GM21717 (cell line): ENCODE measurements around the gene SERPINA12.

Experiments used
- ATAC-seq: cut with Tn5 transposase; IDR thresholded peaks from one replicate; pipeline ENCODE4 v1.9.1; 2021; ENCODE audit warnings: mild to moderate bottlenecking, moderate library complexity; ENCODE audit not compliant: unreplicated experiment

The SERPINA12 gene, protein sequence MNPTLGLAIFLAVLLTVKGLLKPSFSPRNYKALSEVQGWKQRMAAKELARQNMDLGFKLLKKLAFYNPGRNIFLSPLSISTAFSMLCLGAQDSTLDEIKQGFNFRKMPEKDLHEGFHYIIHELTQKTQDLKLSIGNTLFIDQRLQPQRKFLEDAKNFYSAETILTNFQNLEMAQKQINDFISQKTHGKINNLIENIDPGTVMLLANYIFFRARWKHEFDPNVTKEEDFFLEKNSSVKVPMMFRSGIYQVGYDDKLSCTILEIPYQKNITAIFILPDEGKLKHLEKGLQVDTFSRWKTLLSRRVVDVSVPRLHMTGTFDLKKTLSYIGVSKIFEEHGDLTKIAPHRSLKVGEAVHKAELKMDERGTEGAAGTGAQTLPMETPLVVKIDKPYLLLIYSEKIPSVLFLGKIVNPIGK

DNA sequence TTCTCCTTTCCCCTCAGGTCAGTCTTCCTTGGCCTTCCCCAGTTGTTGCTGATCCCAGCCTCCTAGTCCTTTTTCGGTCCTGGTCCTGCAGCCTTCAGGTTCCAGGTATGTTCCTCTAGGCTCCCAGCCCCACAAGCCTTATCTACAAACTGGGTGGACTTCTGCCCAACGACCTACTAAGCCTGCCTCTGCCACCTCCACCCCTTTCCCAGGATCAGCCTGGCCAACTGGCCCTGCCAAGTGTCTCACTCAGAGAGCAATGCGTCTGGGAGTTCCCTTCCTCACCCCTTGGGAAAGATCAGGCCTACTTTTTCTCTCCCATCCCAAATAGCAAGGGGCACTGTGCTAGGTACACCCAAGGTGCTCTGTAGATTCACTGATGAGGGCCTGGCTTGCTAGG lies at the start of gene SERPINA12:
Gene SERPINA12, minus strand, starts transcription at position 114 of the 400 bp plus-strand sequence. CDS start 11,072 bp downstream, outside the sequence.
- ATAC-seq, result no peak

DNA sequence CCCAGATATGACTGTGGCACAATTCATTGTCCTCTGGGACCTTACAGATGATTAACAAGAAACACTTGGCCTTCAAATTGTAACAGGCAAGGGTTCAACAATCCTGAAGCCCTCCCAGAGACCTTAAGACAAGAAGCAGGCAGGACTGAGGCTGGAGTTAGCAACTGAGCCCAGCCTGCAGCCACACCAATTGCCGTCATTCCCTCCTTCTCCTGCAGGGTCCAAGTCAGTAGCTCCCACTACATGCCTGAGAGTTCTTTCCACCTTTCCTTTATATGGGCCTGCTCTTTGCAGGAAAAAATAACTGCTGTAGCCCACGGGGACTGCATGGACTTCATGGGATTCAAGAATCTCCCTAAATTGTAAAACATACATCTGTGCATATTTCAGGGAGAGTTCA lies 49.6 kb upstream of the SERPINA12 start:
- ATAC-seq, result no peak

DNA sequence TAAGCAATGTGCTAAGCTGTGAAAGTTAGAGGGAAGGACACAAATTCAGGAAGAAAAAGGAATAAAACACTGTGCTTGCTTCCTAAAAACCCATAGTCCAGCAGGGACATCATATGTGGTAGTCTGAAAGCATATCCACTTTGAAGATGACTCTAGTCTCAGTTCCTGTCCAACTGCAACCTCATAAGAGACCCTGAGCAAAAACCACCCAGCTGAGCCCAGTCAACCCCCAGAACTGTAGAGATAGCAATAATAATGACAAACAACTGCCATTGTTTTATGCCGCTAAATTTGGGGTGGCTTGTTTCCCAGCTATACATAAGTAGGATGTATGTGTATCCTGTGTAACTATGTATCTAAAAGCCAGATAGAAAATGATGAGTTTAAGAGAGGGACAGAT lies 48.1 kb upstream of the SERPINA12 start:
- no peak for ATAC-seq

DNA sequence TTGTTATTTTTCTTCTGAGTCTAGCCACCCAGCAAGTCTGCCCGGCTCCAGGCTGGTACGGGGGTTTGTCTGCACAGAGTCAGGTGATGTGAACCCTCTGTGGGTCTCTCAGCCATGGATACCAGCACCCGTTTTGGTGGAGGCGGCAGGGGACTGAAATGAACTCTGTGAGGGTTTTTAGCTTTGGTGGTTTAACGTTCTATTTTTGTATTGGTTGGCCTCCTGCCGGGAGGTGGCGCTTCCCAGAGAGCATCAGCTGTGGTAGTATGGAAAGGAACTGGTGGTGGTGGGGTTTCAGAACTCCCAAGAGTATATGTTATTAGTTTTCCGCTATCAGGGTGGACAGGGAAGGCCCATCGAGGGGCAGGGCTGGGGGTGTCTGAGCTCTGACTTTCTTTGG lies 46.7 kb upstream of the SERPINA12 start:
- no peak for ATAC-seq

DNA sequence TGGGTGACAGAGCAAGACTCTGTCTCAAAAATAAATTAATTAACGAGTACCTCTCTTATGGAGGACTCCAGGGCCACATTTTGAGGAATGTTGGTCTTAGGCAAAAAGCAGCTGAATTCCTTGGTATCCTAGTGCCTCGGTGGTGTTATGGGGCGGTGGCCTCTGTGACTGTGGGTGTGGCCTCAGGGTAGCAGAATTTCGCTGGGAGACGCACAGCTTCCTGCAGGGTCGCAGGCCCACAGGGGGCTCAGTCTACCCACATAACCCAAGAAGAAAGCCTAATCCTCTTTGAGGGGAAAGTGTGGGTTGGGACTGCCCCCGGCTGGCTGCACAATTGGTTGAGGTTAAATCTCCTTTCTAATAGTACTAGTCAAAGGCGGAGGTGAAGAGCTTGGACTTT lies 40.8 kb upstream of the SERPINA12 start:
- no peak for ATAC-seq

DNA sequence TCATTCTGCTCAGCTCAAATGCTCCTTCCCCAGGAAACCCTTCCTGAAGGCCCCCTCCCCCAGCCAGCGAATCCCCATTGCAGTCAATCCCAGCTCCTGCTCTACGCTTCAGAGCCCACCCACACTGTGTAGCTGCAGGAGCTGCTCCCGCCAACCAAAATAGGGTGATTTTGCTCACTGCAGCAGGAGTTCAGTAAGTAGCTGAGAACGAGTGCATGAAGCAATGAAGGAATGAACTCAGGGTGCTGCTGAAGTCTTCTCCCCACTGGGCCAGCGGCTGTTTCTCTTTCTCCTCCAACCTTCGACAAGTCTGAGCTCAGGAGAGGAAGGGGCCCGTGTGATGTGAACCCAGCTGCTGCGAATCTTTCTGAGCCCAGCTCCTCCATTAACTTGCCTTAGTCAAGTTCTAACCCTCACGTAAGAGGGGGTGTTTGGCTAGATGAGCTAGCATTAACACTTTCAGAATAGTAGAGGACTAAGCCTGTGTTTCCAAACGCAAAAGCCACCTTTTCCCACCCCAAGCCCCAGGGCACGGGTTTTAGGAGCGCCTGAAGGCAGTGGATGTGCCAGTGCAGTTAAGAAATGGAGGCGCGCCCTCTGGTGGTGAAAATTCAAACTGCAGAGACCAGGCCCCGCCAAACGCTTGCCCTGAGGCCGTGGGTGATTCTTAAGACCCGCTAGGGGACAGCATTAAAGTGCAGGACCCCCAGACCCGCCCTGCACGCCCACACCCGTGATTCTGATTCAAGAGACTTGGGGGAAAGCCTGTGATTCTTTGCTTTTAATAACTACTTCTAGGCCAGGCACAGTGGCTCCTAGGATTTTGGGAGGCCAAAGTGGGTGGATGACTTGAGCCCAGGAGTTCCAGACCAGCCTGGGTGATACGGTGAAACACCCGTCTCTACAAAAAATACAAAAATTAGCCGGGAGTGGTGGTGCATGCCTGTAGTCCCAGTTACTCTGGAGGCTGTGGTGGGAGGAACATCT lies 40.0 kb upstream of the SERPINA12 start:
- no peak for ATAC-seq

DNA sequence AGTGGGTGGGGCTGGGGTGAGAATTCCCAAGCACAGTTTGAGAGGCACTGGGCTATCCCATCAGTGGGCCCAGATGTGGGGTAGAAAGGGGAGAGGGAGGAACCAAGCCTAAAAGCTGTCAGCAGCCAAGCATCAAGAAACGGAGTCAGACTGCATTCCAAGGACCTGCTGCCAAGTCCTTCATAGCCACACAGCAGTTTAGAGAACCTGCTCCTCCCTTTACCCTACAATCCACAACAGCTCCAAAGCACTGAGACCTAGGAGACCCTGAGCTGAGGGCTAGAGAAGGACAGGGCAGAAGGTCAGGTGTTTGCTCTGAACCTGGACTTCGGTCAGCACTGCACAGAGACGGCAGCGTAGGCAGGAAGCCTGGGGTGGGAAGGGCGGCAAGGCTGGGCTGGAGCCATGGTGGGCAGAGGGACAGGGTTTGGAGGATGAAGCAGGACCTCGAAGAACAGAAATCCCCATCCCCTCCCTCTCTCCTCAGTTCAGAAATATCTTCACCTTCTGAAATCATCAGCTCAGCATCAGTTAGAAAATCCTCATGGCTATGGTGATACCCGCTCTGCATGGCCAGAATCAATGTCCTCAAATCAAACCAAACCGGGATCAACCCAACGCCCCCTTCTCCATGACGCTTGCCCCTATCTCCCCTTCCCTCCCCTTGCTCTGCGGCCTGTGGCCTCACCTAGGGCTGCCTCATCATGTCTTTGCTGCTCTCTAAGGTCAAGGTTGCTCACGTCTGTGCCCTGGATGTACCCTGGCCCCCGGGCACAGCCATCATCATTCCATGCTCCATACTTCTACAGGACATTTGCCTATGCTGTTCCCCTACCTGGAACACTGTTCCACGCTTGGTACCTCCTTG lies 39.1 kb upstream of the SERPINA12 start:
- ATAC-seq, result no peak

DNA sequence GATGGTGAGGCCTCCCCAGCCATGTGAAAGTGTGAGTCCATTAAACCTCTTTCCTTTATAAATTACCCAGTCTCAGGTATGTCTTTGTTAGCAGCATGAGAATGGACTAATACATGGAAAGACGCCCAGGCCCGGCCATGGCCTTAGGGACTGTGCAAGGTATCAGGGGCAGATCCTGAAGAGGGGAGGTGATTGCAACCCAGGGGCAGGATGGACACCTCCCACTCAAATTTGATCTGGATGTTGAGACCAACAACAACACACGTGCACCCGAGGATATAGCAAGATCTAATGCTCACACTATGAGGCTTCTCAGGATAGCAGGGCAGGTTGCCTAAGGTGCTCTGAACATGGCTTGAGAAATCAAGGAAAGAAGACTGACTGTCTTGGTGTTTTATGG lies 38.5 kb upstream of the SERPINA12 start:
- no peak for ATAC-seq

DNA sequence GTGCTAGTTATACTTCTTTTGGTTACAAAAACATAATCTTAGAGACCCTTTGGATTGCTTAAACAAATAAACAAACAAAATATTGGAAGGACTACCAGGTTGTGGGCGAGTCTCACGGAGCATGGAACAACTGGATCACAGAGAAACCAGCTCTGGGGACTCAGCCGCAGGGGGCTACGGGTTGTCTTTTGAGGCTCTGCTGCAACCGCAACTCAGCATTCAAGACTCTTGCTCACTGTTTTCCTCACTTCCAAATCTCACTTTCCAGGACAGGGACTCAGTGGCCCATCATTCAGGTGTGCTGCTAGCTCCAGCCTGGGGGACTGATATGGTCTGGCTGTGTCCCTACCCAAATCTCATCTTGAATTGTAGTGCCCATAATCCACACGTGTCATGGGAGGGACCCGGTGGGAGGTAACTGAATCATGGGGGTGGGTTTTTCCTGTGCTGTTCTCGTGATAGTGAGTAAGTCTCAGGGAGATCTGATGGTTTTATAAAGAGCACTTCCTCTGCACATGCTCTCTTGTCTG lies 37.9 kb upstream of the SERPINA12 start:
- ATAC-seq, result no peak

DNA sequence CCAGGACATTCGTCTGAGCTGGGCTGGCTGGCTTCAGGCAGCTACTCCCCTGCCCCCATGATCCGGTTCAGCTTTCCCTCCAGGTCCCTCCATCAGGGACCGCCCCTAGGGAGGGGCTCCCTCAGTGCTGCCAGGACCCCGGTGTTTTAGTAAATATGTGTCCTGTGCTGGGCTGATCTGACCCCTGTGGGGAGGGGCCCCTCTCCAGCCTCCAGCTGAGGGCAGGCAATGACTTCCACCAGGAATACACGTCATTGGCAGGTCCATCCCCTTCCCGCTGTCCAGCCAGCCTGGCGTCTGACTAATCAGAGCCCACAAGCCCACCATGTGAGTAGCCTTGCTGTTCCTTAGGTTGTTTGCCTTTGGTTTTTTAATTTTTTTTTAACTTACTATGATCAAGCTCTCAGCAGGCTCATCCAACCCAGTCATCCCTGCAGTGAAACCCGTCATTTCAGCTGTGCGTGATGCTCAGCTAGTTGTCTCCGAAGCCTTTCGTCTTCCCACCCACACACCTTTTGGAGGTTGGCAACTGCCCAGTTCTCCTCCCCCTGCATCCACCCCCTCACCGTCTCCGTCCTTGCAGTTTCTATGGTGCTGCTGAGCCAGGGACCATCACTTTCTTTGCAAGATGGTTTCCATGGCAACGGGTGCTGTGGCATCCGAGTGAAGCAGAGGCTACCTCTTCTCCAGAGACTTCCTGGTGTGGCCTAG lies 36.0 kb upstream of the SERPINA12 start:
- ATAC-seq, result no peak

DNA sequence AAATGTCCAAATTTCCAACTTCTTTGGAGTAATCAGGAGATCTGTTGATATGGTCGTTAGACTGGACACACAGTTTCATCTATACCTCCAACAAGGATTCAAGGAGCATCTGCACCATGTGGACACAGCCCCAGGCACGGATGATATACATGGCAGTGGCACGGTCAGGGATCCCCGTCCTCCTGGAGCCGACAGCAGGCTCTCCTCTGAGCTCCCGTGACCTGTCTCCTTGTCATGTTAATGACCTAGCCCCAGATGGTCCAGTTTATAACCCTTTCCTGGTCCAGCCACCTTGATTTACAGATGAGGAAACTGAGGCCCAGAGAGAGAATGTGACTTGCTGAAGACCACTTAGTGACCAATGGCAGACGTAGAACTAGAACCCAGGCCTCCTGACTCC lies 35.5 kb upstream of the SERPINA12 start:
- no peak for ATAC-seq

DNA sequence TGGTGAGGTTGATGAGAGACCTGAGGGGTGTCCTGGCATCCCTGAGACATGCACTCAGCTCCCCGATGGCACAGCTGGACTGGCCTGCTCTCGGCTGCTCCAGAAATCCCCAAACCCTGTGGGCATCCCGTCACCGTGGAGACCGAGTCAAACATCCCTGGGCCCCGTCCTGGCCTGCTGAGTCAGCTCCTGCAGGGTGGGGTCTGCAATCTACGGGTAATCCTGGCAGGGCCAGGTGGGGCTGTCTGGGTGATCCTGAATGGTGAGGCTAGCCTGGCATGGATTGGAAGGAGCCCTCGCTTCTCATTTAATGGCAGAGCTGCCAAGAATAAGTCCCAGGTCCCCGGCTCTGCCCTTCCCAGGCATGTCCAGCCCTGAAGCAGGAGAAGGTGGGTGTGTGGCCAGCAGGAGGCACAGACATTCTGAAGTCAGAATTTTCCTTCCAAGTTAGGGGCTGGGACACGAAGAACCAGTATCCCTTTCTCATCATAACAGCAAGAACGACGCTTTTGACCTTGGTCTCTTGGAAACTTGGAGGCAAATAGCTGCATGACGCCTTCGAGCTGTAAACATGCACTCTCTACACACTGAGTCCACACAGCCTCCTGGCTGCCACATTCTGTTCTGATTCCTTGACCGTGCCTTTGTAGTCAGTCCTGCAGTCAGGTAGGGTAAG lies 34.3 kb upstream of the SERPINA12 start:
- no peak for ATAC-seq

DNA sequence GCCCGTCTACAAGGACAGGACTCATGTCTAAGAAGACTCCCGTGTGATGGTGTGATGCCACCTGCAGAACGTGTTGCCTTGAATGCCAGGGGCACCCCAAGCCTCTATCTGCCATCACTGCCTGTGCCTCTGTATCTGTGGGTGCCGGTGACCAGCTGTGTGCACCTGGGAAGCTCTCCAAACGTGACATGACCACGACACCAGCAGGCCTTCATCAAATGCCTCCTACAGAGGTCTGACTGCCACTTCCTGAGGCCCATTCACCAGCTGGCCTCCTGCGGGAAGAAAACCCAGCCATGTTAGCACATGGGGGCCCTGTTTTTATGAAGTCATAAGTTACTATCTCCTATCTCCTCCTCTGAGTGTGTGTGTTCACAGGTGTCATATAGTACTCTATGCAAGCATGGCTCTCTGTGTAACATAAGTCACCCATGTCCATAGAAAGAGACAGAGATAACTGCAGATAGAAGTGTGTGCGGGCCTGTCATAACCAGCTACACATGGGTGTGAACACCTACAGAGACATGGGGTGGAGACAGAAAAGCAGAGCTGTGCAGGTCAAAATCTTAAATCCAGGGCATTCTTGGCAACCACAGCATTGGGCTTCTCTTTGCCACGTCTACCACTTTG lies 33.7 kb upstream of the SERPINA12 start:
- ATAC-seq, result no peak

DNA sequence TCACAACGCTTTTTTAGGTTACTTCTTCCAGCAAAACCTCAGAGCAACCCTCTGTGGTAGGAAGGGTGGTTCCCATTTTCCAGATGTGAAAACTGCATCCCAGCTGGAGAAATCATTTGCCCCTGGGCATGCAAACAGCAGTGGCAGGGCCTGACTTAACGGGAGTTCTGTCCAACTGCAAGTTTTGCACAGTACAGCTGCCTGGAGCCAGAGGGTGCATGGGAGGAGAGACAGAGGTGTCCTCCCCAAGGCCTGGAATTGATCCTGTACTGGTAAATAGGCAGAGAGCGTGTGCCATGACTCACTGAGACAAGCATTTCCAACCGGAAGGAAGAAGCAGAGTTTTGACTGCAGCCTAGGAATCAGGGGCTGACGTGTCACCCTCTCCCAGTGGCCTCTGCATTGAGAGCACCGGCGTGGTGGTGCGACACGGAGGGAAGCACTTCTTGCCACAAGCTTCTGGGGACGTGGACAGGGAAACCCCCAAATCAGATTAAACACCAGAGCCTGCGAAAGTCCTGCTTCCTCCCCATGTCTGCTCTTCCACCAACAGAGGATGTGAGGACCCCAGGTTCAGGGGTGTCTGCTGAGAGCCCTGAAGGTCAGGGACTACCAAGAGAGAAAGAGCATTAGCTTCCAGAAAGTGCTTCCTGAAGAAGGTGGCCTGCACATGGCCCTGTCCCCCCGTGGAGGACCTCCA lies 33.0 kb upstream of the SERPINA12 start:
- ATAC-seq, result no peak

DNA sequence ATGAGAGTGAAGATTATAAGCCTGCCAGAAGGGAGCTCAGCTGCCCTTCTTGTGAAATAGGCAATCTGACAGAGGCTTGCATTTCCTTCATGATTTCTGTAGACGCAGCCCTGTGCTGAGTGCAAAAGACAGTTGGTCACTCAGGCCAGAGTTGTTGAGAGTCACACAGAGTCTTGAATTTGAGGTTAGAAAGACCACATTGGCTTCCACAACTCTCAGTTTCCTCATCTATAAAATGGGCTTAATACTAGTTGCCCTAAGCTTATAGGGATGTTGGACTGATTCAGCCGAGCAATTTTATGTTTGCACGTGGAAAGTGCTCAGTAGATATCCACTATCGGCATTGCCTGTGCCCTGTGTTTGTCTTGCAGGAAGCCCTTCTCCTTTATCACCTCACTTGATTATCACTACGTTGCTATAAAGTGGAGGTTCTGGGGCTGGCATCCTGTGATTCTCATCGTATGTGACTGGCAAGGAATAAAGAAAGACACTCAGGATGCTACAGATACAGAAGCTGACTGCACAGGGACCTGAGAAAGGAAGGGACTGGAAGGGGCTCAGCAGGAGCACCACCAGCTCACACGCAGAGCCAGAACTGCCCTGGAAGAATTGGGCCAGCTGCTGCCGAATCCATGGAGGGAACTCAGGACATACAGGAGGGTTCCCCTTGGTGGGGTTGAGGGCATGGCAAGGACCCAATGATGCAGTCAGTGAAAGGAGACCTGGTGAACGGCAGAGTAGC lies 32.1 kb upstream of the SERPINA12 start:
- no peak for ATAC-seq

DNA sequence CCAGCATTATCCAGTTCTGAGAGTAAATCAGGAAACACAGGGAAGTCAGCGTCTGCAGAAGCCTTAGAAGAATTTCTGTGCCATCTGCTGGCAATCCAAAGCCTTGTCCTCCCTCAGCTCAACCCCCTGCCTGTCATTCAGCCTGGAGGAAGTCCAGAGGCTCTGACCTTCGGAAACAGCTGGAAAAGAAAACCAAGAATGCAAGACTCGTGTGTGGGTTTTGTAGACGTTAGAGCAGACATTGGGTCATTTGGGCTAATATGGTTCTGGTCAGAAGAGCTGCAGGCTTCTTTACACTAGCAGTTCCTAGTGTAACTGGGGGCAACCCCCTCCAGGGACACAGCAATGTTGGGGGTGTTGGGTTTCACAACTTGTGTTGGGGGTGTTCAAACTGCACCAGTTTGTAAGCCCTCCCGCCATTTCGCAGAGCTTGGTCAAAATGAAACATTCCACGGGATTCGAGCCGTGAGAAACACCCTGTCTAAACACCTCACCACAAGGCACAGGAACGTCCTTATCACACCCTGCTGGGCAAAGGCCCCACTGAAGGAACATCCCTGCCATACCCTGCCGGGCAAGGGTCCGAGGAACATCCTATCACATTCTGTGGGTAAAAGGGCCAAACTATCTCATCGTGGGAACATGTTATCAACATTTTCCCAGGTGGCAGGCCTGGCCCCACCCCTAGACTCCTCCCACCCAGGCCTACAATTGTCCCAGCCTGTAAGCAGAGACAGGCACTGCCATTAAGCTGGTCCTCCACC lies 30.9 kb upstream of the SERPINA12 start:
- ATAC-seq, result no peak

DNA sequence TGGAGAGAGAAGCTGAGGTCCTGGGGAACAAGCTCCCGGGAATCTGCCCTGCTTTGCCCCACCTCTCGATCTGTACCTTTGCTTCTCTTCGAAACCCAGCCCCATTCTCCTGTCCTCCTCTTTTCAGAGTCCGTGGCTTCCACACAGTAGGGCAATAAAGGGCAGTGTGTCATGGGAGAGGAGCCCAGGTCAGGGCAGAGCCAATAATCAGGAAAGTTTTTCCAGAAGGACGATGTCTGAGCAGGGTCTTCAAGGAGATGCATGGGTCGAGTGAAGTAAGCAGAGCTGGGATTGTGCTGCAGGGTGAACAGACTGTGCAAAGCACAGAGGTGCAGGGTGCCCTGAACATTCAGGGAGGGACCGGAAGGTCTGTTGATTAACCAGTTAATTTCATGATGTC lies 29.9 kb upstream of the SERPINA12 start:
- ATAC-seq, result no peak
